Measurements from ENCODE around the gene FXYD1.

The FXYD1 gene

DNA sequence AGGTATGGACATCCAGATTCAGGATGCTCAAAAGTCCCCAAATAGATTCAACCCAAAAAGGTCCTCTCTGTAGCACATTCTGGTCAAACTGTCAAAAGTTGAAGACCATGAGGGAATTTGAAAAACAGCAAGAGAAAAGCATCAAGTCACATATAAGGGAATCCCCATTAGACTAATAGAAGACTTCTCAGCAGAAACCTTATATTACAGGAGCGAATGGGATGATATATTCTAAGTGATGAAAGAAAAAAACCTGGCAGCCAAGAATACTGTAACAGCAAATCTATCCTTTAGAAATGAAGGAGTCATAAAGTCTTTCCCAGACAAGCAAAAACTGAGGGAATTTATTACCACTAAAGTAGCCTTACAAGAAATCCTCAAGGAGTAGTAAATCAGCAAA, 45.6 kb downstream of the FXYD1 start:
- no peaks in the 10 kb centered on the region for H4K20me1 ChIP-seq (ENCODE audit: insufficient read depth, low read length, poor library complexity, severe bottlenecking)
- H3K4me1 ChIP-seq (ENCODE audit: insufficient read depth, low read length, poor library complexity, severe bottlenecking), result peaks cover 3% of the 10 kb centered on the region
- H3K9ac ChIP-seq (ENCODE audit: low read depth, low read length, poor library complexity, severe bottlenecking), result no peak overlapping the region
- no peaks in the 10 kb centered on the region for H3K9me3 ChIP-seq (ENCODE audit: insufficient read depth, low read depth, low read length)
- H3K9me2 ChIP-seq (replicated peaks; ENCODE audit: low read depth, low read length), result no peaks in the 10 kb centered on the region
- no peak overlapping the region for H3K4me2 ChIP-seq (ENCODE audit: low read depth, low read length, poor library complexity, severe bottlenecking)
- no peak overlapping the region for H3K4me3 ChIP-seq (ENCODE audit: low read length, poor library complexity, severe bottlenecking)
- no peaks in the 10 kb centered on the region for H3K36me3 ChIP-seq (ENCODE audit: insufficient read depth, low read length)
- no peaks in the 10 kb centered on the region for H3K79me2 ChIP-seq (ENCODE audit: insufficient read depth, low read length)
- no peak for TF ChIP-seq EZH2phosphoT487 (IDR thresholded peaks at IDR 0.05; ENCODE audit: borderline replicate concordance)
- TF ChIP-seq, protein P1, sequence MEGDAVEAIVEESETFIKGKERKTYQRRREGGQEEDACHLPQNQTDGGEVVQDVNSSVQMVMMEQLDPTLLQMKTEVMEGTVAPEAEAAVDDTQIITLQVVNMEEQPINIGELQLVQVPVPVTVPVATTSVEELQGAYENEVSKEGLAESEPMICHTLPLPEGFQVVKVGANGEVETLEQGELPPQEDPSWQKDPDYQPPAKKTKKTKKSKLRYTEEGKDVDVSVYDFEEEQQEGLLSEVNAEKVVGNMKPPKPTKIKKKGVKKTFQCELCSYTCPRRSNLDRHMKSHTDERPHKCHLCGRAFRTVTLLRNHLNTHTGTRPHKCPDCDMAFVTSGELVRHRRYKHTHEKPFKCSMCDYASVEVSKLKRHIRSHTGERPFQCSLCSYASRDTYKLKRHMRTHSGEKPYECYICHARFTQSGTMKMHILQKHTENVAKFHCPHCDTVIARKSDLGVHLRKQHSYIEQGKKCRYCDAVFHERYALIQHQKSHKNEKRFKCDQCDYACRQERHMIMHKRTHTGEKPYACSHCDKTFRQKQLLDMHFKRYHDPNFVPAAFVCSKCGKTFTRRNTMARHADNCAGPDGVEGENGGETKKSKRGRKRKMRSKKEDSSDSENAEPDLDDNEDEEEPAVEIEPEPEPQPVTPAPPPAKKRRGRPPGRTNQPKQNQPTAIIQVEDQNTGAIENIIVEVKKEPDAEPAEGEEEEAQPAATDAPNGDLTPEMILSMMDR (conservative IDR thresholded peaks at IDR 0.05; ENCODE audit: low read length), result no peak
- no peaks in the 10 kb centered on the region for H3K27me3 ChIP-seq (ENCODE audit: insufficient read depth, low read length, poor library complexity, severe bottlenecking)
- H3F3A ChIP-seq (ENCODE audit: low read depth), result no peaks in the 10 kb centered on the region
- no peak overlapping the region for H2AFZ ChIP-seq (ENCODE audit: low read length)

DNA sequence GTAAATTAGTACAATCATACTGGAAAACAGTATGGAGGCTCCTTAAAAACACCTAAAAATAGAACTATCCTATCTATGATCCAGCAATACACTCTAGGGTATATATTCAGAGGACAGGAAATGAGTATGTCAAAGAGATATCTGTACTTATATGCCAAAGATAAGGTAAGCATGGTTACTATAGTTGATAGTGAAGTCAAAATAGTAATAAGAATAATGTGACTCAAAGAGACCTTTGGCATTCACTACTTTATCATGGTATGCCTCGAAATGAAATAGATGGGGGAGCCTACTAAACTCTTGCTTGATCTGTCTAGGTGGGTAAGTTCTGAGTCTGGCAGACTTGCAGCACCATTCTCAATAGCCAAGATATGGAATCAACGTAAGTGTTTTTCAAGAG, 46.3 kb downstream of the FXYD1 start:
- Histone ChIP-seq H2AFZ (ENCODE audit: low read length) (no peak overlapping the region), H3K9ac (ENCODE audit: low read depth, low read length, poor library complexity, severe bottlenecking) (no peak overlapping the region), H3K4me1 (ENCODE audit: insufficient read depth, low read length, poor library complexity, severe bottlenecking) (peaks cover under 1% of the 10 kb centered on the region), H4K20me1 (ENCODE audit: insufficient read depth, low read length, poor library complexity, severe bottlenecking) (no peaks in the 10 kb centered on the region), H3K9me3 (ENCODE audit: insufficient read depth, low read depth, low read length) (no peaks in the 10 kb centered on the region), H3K27me3 (ENCODE audit: insufficient read depth, low read length, poor library complexity, severe bottlenecking) (no peaks in the 10 kb centered on the region), H3K9me2 (replicated peaks; ENCODE audit: low read depth, low read length) (no peaks in the 10 kb centered on the region), H3K36me3 (ENCODE audit: insufficient read depth, low read length) (no peaks in the 10 kb centered on the region), H3F3A (ENCODE audit: low read depth) (no peaks in the 10 kb centered on the region), H3K4me3 (ENCODE audit: low read length, poor library complexity, severe bottlenecking) (no peak overlapping the region), H3K4me2 (ENCODE audit: low read depth, low read length, poor library complexity, severe bottlenecking) (no peak overlapping the region), H3K79me2 (ENCODE audit: insufficient read depth, low read length) (no peaks in the 10 kb centered on the region)
- TF ChIP-seq, protein P1 (conservative IDR thresholded peaks at IDR 0.05; ENCODE audit: low read length), result no peak
- no peak for TF ChIP-seq EZH2phosphoT487 (IDR thresholded peaks at IDR 0.05; ENCODE audit: borderline replicate concordance)
